ENCODE data around the gene PAPPA2.

DNA sequence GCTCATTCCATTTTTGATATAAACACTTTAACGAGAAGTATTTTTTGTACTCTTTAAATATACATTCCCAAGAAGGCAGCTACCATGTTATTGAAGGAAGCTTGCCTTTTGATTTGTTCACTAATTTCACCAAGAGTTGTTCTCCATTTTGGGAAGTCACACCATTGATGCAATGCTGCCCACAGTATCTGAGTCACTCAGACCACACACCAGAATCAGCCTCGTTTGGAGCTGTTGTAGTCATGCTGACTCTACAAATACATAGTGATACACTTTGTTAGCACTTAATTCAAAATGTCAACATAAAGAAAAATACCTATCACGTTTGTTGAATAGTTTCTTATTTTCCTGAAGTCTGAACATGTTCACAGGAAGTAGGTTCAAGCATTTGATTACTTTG is 78.7 kb downstream of the PAPPA2 start:
- TF ChIP-seq, protein P1, sequence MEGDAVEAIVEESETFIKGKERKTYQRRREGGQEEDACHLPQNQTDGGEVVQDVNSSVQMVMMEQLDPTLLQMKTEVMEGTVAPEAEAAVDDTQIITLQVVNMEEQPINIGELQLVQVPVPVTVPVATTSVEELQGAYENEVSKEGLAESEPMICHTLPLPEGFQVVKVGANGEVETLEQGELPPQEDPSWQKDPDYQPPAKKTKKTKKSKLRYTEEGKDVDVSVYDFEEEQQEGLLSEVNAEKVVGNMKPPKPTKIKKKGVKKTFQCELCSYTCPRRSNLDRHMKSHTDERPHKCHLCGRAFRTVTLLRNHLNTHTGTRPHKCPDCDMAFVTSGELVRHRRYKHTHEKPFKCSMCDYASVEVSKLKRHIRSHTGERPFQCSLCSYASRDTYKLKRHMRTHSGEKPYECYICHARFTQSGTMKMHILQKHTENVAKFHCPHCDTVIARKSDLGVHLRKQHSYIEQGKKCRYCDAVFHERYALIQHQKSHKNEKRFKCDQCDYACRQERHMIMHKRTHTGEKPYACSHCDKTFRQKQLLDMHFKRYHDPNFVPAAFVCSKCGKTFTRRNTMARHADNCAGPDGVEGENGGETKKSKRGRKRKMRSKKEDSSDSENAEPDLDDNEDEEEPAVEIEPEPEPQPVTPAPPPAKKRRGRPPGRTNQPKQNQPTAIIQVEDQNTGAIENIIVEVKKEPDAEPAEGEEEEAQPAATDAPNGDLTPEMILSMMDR (conservative IDR thresholded peaks at IDR 0.05; ENCODE audit: low read depth, low read length) = no peak
- TF ChIP-seq EZH2 (IDR thresholded peaks at IDR 0.05; ENCODE audit: borderline replicate concordance, low read depth, low read length, poor library complexity, severe bottlenecking) = no peak
